A673 (cell line): ENCODE data around the gene RBPMS2. TPM values are rescaled to one million over a fixed set of nuclear protein-coding genes. Genes with fewer than 3 reads are reported as not detected.

Experiments used
- BruUV-seq: library from RNA; stranded (reverse); fragments of 400-500 nt; replicated peaks from 2 replicates; lab custom pipeline; 2021; lab: Mats Ljungman, UMichigan
- CTCF ChIA-PET: fragments of 300-600 bp; sonication (Branson Sonifier 250); formaldehyde crosslinking; loops from one replicate; lab custom pipeline; 2022; ENCODE audit warnings: antibody characterized with exemption; lab: Charles Lee
- POLR2A ChIA-PET: fragments of 300-600 bp; sonication (Branson Sonifier 250); formaldehyde crosslinking; loops from one replicate; lab custom pipeline; 2022; ENCODE audit warnings: antibody characterized with exemption; ENCODE audit not compliant: low non-redundant PET; lab: Charles Lee
- DNase-seq: peaks from one replicate; pipeline ENCODE4 v3.0.0-alpha.2; 2015; ENCODE audit warnings: low spot score
- H3K27ac ChIP-seq: fragments of 200-600 bp; sonication (generic); 2 replicates; pipeline ENCODE4 v1.5.1; 2016; ENCODE audit warnings: mixed run types, low read depth, mild to moderate bottlenecking, mixed read lengths, antibody characterized with exemption, low read length; ENCODE audit not compliant: poor library complexity, severe bottlenecking
- H3K27me3 ChIP-seq: fragments of 200-600 bp; sonication (generic); replicated peaks from 2 replicates; pipeline ENCODE4 v1.6.1; 2017; ENCODE audit warnings: mixed run types, low read depth, mild to moderate bottlenecking, mixed read lengths, antibody characterized with exemption, low read length; ENCODE audit not compliant: insufficient read depth, poor library complexity
- H3K36me3 ChIP-seq: fragments of 200-600 bp; sonication (generic); 2 replicates; pipeline ENCODE4 v1.6.1; 2016; ENCODE audit warnings: mixed run types, mild to moderate bottlenecking, mixed read lengths, antibody characterized with exemption, low read length; ENCODE audit not compliant: insufficient read depth, poor library complexity, severe bottlenecking
- H3K4me1 ChIP-seq: fragments of 200-600 bp; sonication (generic); 2 replicates; pipeline ENCODE4 v1.6.1; 2017; ENCODE audit warnings: mixed run types, mild to moderate bottlenecking, mixed read lengths, antibody characterized with exemption, low read length; ENCODE audit not compliant: insufficient read depth, poor library complexity, severe bottlenecking
- H3K4me3 ChIP-seq: fragments of 200-600 bp; sonication (generic); 2 replicates; pipeline ENCODE4 v1.5.1; 2016; ENCODE audit warnings: low read depth, mixed run types, mild to moderate bottlenecking, mixed read lengths, low read length; ENCODE audit not compliant: poor library complexity, severe bottlenecking
- H3K9me3 ChIP-seq: fragments of 200-600 bp; sonication (generic); 2 replicates; pipeline ENCODE4 v1.6.1; 2016; ENCODE audit warnings: mixed run types, low read depth, mild to moderate bottlenecking, mixed read lengths, antibody characterized with exemption, low read length; ENCODE audit not compliant: poor library complexity, severe bottlenecking
- CTCF ChIP-seq: fragments of 300-800, 200-600 bp; sonication (generic); conservative IDR thresholded peaks from 2 replicates; pipeline ENCODE4 v1.5.1; 2017; ENCODE audit warnings: low read depth, mild to moderate bottlenecking, antibody characterized with exemption, low read length, moderate library complexity, mixed read lengths
- EZH2 ChIP-seq: fragments of 200-600 bp; sonication (generic); IDR thresholded peaks from 2 replicates; pipeline ENCODE4 v1.6.1; 2017; ENCODE audit warnings: borderline replicate concordance, low read depth, mild to moderate bottlenecking, mixed read lengths, antibody characterized with exemption, low read length; ENCODE audit not compliant: poor library complexity, severe bottlenecking
- intact Hi-C: fragments of 100-400 bp; cut with micrococcal nuclease; formaldehyde crosslinking; loops from one replicate; pipeline ENCODE4 v1.10.0; 2022; ENCODE audit not compliant: unreplicated experiment
- total RNA-seq: library from RNA; stranded (reverse); gene quantifications from 2 replicates; pipeline ENCODE4 v1.2.3, GENCODE V29; 2021

RBPMS2 gene
- total RNA-seq, 1 experiment from 2014 or later: 2.9 TPM

GRCh38 chr15:64746921-64747320 lies 28.5 kb downstream of the RBPMS2 start:
- Histone ChIP-seq H3K9me3 (no peaks in the 10 kb centered on the region), H3K4me1 (no peaks in the 10 kb centered on the region), H3K36me3 (no peaks in the 10 kb centered on the region), H3K27me3 (no peaks in the 10 kb centered on the region), H3K27ac (no peak overlapping the region), H3K4me3 (no peak overlapping the region)
- DNase-seq: no peak
- intact Hi-C loops: no loop called here
- no peak for TF ChIP-seq EZH2
- TF ChIP-seq CTCF: no peak
- ChIA-PET POLR2A (no interaction called here), CTCF (no interaction called here)
- no TSS peak for BruUV-seq

GRCh38 chr15:64746356-64746755 lies 29.0 kb downstream of the RBPMS2 start:
- TF ChIP-seq CTCF: no peak
- no peak for TF ChIP-seq EZH2
- Histone ChIP-seq H3K9me3 (no peaks in the 10 kb centered on the region), H3K27me3 (no peaks in the 10 kb centered on the region), H3K4me3 (no peak overlapping the region), H3K36me3 (no peaks in the 10 kb centered on the region), H3K4me1 (no peaks in the 10 kb centered on the region), H3K27ac (no peak overlapping the region)
- ChIA-PET CTCF (no interaction called here), POLR2A (no interaction called here)
- no TSS peak for BruUV-seq
- intact Hi-C loops: no loop called here
- DNase-seq: no peak

GRCh38 chr15:64743691-64744090 lies 31.7 kb downstream of the RBPMS2 start:
- BruUV-seq: no TSS peak
- ChIA-PET CTCF (no interaction called here), POLR2A (no interaction called here)
- H3K4me1 ChIP-seq: no peaks in the 10 kb centered on the region
- H3K36me3 ChIP-seq: no peaks in the 10 kb centered on the region
- no peak overlapping the region for H3K4me3 ChIP-seq
- intact Hi-C loops: no loop called here
- H3K27me3 ChIP-seq: no peaks in the 10 kb centered on the region
- H3K27ac ChIP-seq: no peak overlapping the region
- DNase-seq: no peak
- no peaks in the 10 kb centered on the region for H3K9me3 ChIP-seq
- TF ChIP-seq EZH2 (no peak), CTCF (no peak)
